Osteoblast (primary cell): Measurements from ENCODE around the gene NIPBL. TPM values are rescaled to one million over a fixed set of nuclear protein-coding genes. Genes with fewer than 3 reads are reported as not detected.
A peak's percentile ranks its signal among the peaks of the same experiment; 100 is the strongest.

Experiments used
- DNase-seq: peaks from one replicate; pipeline ENCODE4 v3.0.0; 2011; ENCODE audit warnings: low spot score, mixed read lengths; ENCODE audit not compliant: insufficient read length; ENCODE audit errors: missing footprints
- H2AFZ ChIP-seq: 2 replicates; pipeline ENCODE4 v1.6.0; 2011; ENCODE audit warnings: mild to moderate bottlenecking, low read length
- H3K27ac ChIP-seq: 2 replicates; pipeline ENCODE4 v1.5.1; 2011; ENCODE audit warnings: mild to moderate bottlenecking, low read depth, low read length, moderate library complexity
- H3K27me3 ChIP-seq: 2 replicates; pipeline ENCODE4 v1.6.0; 2012; ENCODE audit warnings: mild to moderate bottlenecking, control low read depth, inconsistent platforms, low read length, moderate library complexity; ENCODE audit not compliant: insufficient read depth
- H3K36me3 ChIP-seq: 2 replicates; pipeline ENCODE4 v1.5.1; 2011; ENCODE audit warnings: mild to moderate bottlenecking, low read length, control low read depth, moderate library complexity; ENCODE audit not compliant: insufficient read depth
- H3K4me1 ChIP-seq: 2 replicates; pipeline ENCODE4 v1.5.1; 2011; ENCODE audit warnings: mild to moderate bottlenecking, low read length, control low read depth, moderate library complexity; ENCODE audit not compliant: insufficient read depth
- H3K4me2 ChIP-seq: 2 replicates; pipeline ENCODE4 v1.6.0; 2011; ENCODE audit warnings: mild to moderate bottlenecking, low read length; ENCODE audit not compliant: insufficient read depth
- H3K4me3 ChIP-seq: fragments of 200-600 bp; sonication (generic); 3 replicates; pipeline ENCODE4 v1.5.1; 2012; ENCODE audit warnings: mild to moderate bottlenecking, low read length, inconsistent platforms; ENCODE audit not compliant: insufficient read depth
- H3K79me2 ChIP-seq: 2 replicates; pipeline ENCODE4 v1.6.0; 2012; ENCODE audit warnings: mild to moderate bottlenecking, low read length, control low read depth, inconsistent platforms; ENCODE audit not compliant: insufficient read depth
- H3K9me3 ChIP-seq: 2 replicates; pipeline ENCODE4 v1.5.1; 2011; ENCODE audit warnings: low read depth, low read length, control low read depth
- H4K20me1 ChIP-seq: 2 replicates; pipeline ENCODE4 v1.6.0; 2012; ENCODE audit warnings: mild to moderate bottlenecking, low read length, control low read depth; ENCODE audit not compliant: insufficient read depth
- CTCF ChIP-seq: IDR thresholded peaks from 2 replicates; pipeline ENCODE4 v1.5.1; 2011; ENCODE audit warnings: mild to moderate bottlenecking, low read depth, low read length, moderate library complexity; ENCODE audit errors: extremely low read depth
- total RNA-seq: library from RNA; depleted of rRNA; stranded (reverse); fragments of >200 nt; gene quantifications from 2 replicates; pipeline ENCODE4 v1.2.3, GENCODE V29; 2012

The NIPBL gene
- total RNA-seq, 1 donor: 22.8 TPM

GRCh38 chr5:36948041-36948440 is 71.5 kb downstream of the NIPBL start:
- H2AFZ ChIP-seq: no peak overlapping the region
- H3K4me2 ChIP-seq: peak overlapping the region; percentile 42
- no peak for TF ChIP-seq CTCF
- peaks cover 33% of the 10 kb centered on the region for H4K20me1 ChIP-seq
- peaks cover 91% of the 10 kb centered on the region for H3K79me2 ChIP-seq
- H3K9me3 ChIP-seq: no peaks in the 10 kb centered on the region
- H3K27ac ChIP-seq: no peak overlapping the region
- peaks cover 35% of the 10 kb centered on the region for H3K4me1 ChIP-seq
- no peaks in the 10 kb centered on the region for H3K27me3 ChIP-seq
- DNase-seq: peak; percentile 27
- H3K36me3 ChIP-seq: no peaks in the 10 kb centered on the region
- no peak overlapping the region for H3K4me3 ChIP-seq

GRCh38 chr5:36948650-36949049 is 72.1 kb downstream of the NIPBL start:
- Histone ChIP-seq H3K4me3 (no peak overlapping the region), H3K4me2 (no peak overlapping the region), H3K9me3 (no peaks in the 10 kb centered on the region), H3K36me3 (no peaks in the 10 kb centered on the region), H3K27me3 (no peaks in the 10 kb centered on the region), H3K27ac (no peak overlapping the region), H4K20me1 (peaks cover 28% of the 10 kb centered on the region), H3K79me2 (peaks cover 91% of the 10 kb centered on the region), H2AFZ (no peak overlapping the region), H3K4me1 (peaks cover 35% of the 10 kb centered on the region)
- no peak for TF ChIP-seq CTCF
- no peak for DNase-seq

GRCh38 chr5:36949593-36949992 is 73.0 kb downstream of the NIPBL start:
- no peak for DNase-seq
- H3K4me1 ChIP-seq: peaks cover 35% of the 10 kb centered on the region
- no peaks in the 10 kb centered on the region for H3K27me3 ChIP-seq
- no peak overlapping the region for H3K27ac ChIP-seq
- no peaks in the 10 kb centered on the region for H3K9me3 ChIP-seq
- H3K4me2 ChIP-seq: no peak overlapping the region
- H4K20me1 ChIP-seq: peaks cover 25% of the 10 kb centered on the region
- H2AFZ ChIP-seq: no peak overlapping the region
- H3K4me3 ChIP-seq: no peak overlapping the region
- no peaks in the 10 kb centered on the region for H3K36me3 ChIP-seq
- TF ChIP-seq CTCF: no peak
- H3K79me2 ChIP-seq: peaks cover 94% of the 10 kb centered on the region

GRCh38 chr5:36950586-36951457 is 74.3 kb downstream of the NIPBL start:
- H3K79me2 ChIP-seq: peaks cover 89% of the 10 kb centered on the region

More at GRCh38 chr5:36950586-36951457, 74.3 kb downstream of the NIPBL start:
- peak; percentile 85 for DNase-seq
- peaks cover 35% of the 10 kb centered on the region for H3K4me1 ChIP-seq
- peak overlapping the region; percentile 82 for H3K4me2 ChIP-seq
- peak overlapping the region; percentile 60 for H3K27ac ChIP-seq
- no peaks in the 10 kb centered on the region for H3K36me3 ChIP-seq
- H2AFZ ChIP-seq: no peak overlapping the region
- peak overlapping the region; percentile 56 for H3K4me3 ChIP-seq
- peaks cover 17% of the 10 kb centered on the region for H4K20me1 ChIP-seq
- no peak for TF ChIP-seq CTCF
- no peaks in the 10 kb centered on the region for H3K27me3 ChIP-seq
- H3K9me3 ChIP-seq: no peaks in the 10 kb centered on the region
